ENCODE measurements around the gene NTM.
"Not testable (repeated sequence)": the region's sequence is repeated elsewhere in the genome, so short reads cannot be mapped to it uniquely, and the experiment has no call there.

NTM gene

DNA sequence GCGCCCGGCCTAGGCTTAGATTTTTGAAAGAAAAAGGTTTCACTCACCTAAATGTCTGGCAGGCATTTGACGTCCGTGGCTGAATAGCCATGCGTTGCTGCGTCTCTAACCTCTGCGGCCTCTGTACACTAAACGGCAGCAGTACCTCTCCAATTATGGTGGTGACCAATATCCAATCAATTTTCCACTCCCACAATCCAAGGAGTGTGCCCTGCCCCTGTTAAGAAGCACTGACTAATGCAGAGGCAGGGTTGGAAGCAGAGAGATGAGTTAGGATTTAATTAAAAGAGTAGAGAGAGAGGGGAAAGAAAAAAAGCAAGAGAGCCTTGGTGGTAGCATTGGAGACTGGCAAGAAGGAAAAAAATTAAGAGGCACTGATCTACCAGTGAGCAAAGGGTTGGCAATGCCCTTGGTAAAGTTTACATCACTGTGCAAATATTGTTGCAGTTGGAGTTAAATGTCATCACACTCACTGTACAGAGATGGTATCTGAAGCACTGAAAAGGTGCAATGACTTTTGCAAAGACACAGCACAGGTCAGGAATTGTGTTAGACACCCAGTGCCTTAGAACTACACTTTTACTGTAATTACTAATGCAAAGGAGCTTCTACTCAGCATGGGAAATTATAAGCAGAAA lies 526.7 kb downstream of the NTM start:
- Mint-ChIP-seq H3K36me3 (ENCODE audit: low read depth) (no peaks in the 10 kb centered on the region), H3K27ac (no peak overlapping the region), H3K4me1 (ENCODE audit: low read depth) (no peaks in the 10 kb centered on the region), H3K27me3 (ENCODE audit: low read depth) (no peaks in the 10 kb centered on the region), H3K4me3 (no peak overlapping the region), H3K9me3 (no peaks in the 10 kb centered on the region)
- no peak for DNase-seq (ENCODE audit: low spot score)

DNA sequence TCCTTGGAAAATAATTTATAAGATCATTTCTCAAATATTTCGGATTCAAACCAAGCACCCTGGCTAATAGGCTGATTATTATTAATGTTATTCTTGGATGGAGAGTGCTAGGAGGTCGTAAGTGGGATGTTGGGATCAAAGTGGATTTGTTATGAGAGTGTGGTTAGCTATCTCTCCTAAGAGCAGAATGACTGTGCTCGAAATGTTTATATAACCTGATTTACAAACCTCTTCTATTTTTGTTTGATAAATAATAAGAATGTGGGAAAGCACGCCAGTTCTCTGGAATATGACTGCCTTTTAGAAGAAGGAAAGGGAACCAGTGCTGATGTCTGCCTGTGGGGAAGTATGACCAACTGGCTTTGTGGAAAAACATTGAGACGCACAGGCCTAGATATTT lies 527.5 kb downstream of the NTM start:
- no peak overlapping the region for H3K27ac Mint-ChIP-seq
- no peaks in the 10 kb centered on the region for H3K36me3 Mint-ChIP-seq (ENCODE audit: low read depth)
- H3K27me3 Mint-ChIP-seq (ENCODE audit: low read depth): no peaks in the 10 kb centered on the region
- no peaks in the 10 kb centered on the region for H3K4me1 Mint-ChIP-seq (ENCODE audit: low read depth)
- H3K9me3 Mint-ChIP-seq: no peaks in the 10 kb centered on the region
- DNase-seq (ENCODE audit: low spot score): no peak
- no peak overlapping the region for H3K4me3 Mint-ChIP-seq

DNA sequence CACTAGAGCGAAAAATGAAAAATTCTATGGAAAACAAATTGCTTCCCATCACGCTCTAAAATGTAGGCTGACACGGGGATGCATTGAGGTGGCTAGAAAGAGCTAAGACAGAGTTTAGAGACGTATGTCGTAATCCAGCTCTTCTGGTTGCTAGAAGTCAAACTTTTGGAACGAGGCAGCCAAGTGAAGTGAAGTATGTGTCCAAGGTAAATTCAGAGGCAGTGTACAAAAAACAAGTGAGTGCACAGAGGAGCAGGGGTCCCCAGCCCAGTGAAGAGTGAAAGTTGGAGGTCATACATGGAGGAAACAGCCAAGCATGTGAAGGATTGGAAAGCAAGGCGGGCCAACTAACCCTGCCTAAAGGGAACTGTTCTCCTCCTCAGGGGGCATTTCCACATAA lies 528.5 kb downstream of the NTM start:
- no peak for DNase-seq (ENCODE audit: low spot score)
- Mint-ChIP-seq H3K4me3 (no peak overlapping the region), H3K9me3 (no peaks in the 10 kb centered on the region), H3K4me1 (ENCODE audit: low read depth) (no peaks in the 10 kb centered on the region), H3K27ac (no peak overlapping the region), H3K36me3 (ENCODE audit: low read depth) (no peaks in the 10 kb centered on the region), H3K27me3 (ENCODE audit: low read depth) (no peaks in the 10 kb centered on the region)

DNA sequence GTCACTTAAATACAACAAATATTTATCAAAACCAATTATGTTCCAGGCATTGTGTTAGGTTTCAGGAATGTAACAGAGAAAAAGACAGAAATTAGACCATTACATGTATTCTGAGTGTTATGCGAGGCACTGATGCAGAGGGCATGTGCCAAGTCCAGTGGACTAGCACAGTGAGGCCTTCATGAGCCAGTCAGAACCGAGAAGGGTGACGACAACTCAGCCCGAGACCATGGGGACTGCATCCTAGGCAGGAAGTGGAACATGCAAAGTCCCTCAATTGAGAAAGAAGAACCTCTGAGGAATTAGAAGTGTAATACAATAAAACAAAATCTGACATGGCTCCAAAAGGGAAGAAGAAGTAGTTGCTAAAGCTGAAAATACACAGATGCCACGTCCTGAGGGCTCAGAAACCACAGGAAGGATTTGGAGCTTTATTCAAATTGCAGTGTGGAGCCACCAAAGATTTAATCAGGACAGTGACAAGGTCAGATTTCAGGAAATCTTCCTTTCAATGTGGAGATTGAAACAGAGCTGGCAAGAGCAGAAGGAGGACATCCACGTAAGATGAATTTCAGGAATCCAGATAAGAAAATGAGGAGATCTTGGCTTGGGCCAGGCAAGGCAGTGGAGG lies 529.6 kb downstream of the NTM start:
- no peaks in the 10 kb centered on the region for H3K4me1 Mint-ChIP-seq (ENCODE audit: low read depth)
- H3K4me3 Mint-ChIP-seq: no peak overlapping the region
- no peaks in the 10 kb centered on the region for H3K27me3 Mint-ChIP-seq (ENCODE audit: low read depth)
- no peak overlapping the region for H3K27ac Mint-ChIP-seq
- no peaks in the 10 kb centered on the region for H3K9me3 Mint-ChIP-seq
- no peaks in the 10 kb centered on the region for H3K36me3 Mint-ChIP-seq (ENCODE audit: low read depth)
- no peak for DNase-seq (ENCODE audit: low spot score)

DNA sequence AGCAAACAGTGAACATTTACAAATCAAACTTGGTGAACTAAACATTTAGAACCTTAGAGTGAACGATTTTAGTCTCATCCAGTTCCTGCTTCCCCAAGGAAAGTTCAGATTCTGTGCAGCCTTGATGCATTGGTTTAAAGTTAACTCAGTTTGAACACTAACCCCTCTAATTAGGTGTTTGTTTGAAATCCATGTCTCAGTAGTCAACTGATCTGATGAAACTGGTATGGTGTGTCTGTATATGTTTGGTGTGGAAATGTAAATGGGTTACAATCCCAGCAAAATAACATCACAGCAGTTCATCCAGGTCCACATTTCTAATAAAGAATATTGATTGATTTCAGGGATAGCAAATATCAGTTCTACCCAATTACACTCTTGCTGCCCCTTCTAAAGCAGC lies 532.0 kb downstream of the NTM start:
- no peak for DNase-seq (ENCODE audit: low spot score)
- Mint-ChIP-seq H3K36me3 (ENCODE audit: low read depth) (no peaks in the 10 kb centered on the region), H3K4me1 (ENCODE audit: low read depth) (no peaks in the 10 kb centered on the region), H3K4me3 (no peak overlapping the region), H3K27ac (no peak overlapping the region), H3K27me3 (ENCODE audit: low read depth) (peaks cover 4% of the 10 kb centered on the region), H3K9me3 (no peaks in the 10 kb centered on the region)

DNA sequence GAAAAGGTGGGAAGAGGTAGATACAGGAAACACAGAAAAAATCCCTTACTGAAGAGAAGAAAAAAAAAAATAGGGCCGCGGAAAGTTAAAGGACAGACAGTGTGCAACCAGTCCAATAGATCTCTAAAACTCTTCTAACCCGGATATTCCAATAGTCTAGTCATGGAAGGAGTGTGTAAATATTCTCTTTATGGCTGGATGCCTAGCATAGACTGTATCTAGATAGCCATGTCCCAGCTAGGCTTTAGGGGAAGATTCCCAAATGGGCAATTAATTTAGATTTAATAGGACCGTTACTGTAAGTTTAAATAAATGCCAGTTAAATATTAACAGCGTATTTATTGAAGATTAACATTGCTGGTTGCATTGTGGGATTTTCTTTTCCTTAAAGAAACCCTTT lies 532.7 kb downstream of the NTM start:
- Mint-ChIP-seq H3K9me3 (no peaks in the 10 kb centered on the region), H3K4me3 (no peak overlapping the region), H3K36me3 (ENCODE audit: low read depth) (no peaks in the 10 kb centered on the region), H3K27ac (no peak overlapping the region), H3K27me3 (ENCODE audit: low read depth) (peaks cover 4% of the 10 kb centered on the region), H3K4me1 (ENCODE audit: low read depth) (no peaks in the 10 kb centered on the region)
- DNase-seq (ENCODE audit: low spot score): no peak

DNA sequence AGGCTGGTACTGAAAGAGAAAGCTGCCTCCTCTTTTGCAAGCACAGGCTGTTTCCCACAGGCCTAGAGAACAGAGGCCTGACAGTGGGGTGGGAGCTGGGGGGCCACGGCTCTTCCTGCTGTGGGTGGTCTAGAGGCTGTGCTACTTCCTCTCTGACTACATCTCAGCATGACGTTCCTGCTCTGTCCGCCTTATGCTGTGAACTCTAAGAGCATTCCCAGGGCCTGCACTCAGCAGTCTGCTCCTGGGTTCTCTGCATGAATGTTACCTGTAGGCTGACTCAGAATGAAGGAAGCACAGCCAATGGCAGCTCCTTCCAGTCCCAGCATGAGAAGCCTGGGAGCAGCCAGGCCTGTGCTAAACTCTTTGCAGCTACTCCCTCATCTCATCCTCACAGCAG lies 534.3 kb downstream of the NTM start:
- Mint-ChIP-seq H3K4me1 (ENCODE audit: low read depth) (no peaks in the 10 kb centered on the region), H3K4me3 (no peak overlapping the region), H3K9me3 (no peaks in the 10 kb centered on the region), H3K27me3 (ENCODE audit: low read depth) (peaks cover 20% of the 10 kb centered on the region), H3K27ac (no peak overlapping the region), H3K36me3 (ENCODE audit: low read depth) (no peaks in the 10 kb centered on the region)
- DNase-seq (ENCODE audit: low spot score): no peak

DNA sequence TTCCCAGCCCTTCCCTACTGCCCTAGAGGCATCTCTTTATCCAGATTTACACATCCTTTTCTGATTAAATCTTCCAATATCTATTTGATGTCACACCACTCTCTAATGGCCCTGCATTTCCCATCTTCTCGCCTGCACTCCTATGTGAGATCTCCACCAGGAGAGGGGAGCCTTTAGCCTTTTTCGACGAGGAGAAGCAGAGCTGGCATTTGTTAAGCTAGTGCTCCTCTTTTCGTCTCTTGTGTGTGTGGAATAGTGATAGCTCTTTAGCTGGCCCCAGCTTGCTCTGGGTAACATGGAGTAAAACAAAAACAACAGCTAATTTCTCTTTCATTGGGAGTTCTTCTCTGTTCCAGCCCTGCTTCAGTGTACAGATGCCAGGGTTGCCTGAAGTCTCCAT lies 536.5 kb downstream of the NTM start:
- H3K4me3 Mint-ChIP-seq: no peak overlapping the region
- no peaks in the 10 kb centered on the region for H3K36me3 Mint-ChIP-seq (ENCODE audit: low read depth)
- no peaks in the 10 kb centered on the region for H3K9me3 Mint-ChIP-seq
- DNase-seq (ENCODE audit: low spot score): no peak
- H3K27me3 Mint-ChIP-seq (ENCODE audit: low read depth): peaks cover 33% of the 10 kb centered on the region
- no peaks in the 10 kb centered on the region for H3K4me1 Mint-ChIP-seq (ENCODE audit: low read depth)
- H3K27ac Mint-ChIP-seq: no peak overlapping the region

DNA sequence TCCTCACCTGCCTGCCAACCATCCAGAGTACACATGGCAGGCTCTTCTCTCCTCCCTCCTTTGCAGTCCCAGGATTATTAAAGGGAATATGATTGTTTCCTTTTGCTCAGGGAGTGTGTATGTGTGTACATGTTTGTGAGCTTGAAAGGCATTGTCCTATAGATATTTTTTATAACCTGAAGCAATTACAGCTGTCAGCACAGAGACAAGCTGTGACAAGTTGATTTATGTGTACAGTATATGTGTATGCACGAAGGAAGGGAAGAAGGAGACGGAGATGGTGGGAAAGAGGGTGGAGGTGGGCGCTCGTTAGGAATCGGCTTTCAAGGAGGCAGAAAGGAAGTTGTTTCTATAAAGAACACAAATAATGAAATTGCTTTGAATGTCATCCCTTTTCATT lies 537.0 kb downstream of the NTM start:
- no peak for DNase-seq (ENCODE audit: low spot score)
- Mint-ChIP-seq H3K27ac (no peak overlapping the region), H3K9me3 (no peaks in the 10 kb centered on the region), H3K36me3 (ENCODE audit: low read depth) (no peaks in the 10 kb centered on the region), H3K4me1 (ENCODE audit: low read depth) (no peaks in the 10 kb centered on the region), H3K4me3 (no peak overlapping the region), H3K27me3 (ENCODE audit: low read depth) (peaks cover 37% of the 10 kb centered on the region)

DNA sequence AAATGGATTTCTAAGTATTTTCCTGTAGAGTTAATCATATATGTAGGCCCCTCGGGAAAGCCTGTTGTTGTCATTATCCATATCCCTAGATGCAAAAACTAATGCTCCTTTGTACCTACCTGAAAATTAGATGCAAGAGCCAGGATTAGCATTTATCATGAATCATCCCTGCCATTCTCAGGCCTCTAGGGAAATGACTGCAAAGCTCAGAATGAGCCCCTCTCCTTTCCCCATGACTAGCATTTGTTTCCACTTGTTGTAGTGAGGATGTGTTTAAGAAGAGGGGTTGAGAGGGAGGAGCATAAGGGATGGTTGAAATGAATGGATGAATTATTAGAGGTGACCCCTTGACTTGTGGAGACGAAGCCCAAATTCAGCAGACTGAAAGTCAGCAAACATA lies 537.9 kb downstream of the NTM start:
- Mint-ChIP-seq H3K9me3 (no peaks in the 10 kb centered on the region), H3K4me3 (no peak overlapping the region), H3K27me3 (ENCODE audit: low read depth) (peaks cover 42% of the 10 kb centered on the region), H3K4me1 (ENCODE audit: low read depth) (no peaks in the 10 kb centered on the region), H3K36me3 (ENCODE audit: low read depth) (no peaks in the 10 kb centered on the region), H3K27ac (no peak overlapping the region)
- DNase-seq (ENCODE audit: low spot score): no peak

DNA sequence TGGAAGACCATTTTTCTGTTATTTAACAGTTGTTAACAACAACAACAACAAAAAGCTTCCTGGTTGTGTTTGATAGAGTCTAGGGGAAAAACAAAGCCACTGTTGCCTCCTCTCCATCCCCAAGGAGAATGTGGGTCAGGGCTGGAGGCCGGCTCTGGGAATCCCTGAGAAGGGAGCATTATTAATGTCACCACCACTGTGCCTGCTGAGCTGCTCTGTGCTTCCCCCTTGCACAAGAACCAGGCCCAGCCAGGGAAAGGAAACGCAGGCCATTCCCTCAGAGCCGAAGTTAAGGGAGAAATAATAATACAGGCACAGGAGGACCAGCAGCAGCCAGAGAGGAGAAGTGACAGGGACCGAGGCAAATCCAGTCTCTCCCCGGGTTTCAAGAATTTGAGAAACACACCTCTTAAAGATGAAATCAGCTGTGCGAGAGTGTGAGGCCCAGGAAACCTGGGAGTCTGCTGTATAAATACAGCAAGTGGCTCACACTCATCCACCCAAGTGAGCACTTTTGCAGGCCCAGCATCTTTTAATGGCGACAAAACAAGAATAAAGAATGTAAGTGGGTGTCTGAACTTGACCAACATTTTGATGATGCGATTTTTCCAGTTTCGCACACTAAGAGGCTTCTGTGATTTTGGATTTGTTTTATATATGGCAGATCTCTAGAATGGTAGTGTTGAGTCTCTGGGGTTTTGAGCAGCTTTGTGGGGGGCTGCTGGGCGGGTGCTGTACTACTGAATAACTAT lies 539.2 kb downstream of the NTM start:
- H3K27me3 Mint-ChIP-seq (ENCODE audit: low read depth): peaks cover 44% of the 10 kb centered on the region
- H3K36me3 Mint-ChIP-seq (ENCODE audit: low read depth): no peaks in the 10 kb centered on the region
- DNase-seq (ENCODE audit: low spot score): no peak
- H3K27ac Mint-ChIP-seq: no peak overlapping the region
- H3K9me3 Mint-ChIP-seq: no peaks in the 10 kb centered on the region
- H3K4me3 Mint-ChIP-seq: no peak overlapping the region
- H3K4me1 Mint-ChIP-seq (ENCODE audit: low read depth): no peaks in the 10 kb centered on the region

DNA sequence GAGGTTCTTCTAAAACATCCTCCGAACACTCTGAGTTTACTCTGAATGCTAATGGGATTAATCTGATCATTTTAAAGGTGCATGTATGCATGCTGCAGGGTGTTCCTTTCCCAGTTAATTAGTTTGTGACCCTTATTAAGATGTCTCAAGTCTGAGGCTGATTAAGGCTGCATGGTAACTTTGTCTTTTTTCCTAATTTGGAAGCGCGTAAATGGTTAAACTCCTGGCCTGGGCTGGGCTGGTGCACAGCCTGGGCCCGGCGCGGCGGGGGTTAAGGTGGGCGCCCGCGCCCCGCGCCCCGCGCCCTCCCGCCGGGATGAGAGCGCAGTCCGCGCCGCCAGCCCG lies 539.7 kb downstream of the NTM start:
- Mint-ChIP-seq H3K27me3 (ENCODE audit: low read depth) (peaks cover 44% of the 10 kb centered on the region), H3K9me3 (no peaks in the 10 kb centered on the region), H3K4me1 (ENCODE audit: low read depth) (no peaks in the 10 kb centered on the region), H3K36me3 (ENCODE audit: low read depth) (no peaks in the 10 kb centered on the region), H3K27ac (no peak overlapping the region), H3K4me3 (no peak overlapping the region)
- no peak for DNase-seq (ENCODE audit: low spot score)

DNA sequence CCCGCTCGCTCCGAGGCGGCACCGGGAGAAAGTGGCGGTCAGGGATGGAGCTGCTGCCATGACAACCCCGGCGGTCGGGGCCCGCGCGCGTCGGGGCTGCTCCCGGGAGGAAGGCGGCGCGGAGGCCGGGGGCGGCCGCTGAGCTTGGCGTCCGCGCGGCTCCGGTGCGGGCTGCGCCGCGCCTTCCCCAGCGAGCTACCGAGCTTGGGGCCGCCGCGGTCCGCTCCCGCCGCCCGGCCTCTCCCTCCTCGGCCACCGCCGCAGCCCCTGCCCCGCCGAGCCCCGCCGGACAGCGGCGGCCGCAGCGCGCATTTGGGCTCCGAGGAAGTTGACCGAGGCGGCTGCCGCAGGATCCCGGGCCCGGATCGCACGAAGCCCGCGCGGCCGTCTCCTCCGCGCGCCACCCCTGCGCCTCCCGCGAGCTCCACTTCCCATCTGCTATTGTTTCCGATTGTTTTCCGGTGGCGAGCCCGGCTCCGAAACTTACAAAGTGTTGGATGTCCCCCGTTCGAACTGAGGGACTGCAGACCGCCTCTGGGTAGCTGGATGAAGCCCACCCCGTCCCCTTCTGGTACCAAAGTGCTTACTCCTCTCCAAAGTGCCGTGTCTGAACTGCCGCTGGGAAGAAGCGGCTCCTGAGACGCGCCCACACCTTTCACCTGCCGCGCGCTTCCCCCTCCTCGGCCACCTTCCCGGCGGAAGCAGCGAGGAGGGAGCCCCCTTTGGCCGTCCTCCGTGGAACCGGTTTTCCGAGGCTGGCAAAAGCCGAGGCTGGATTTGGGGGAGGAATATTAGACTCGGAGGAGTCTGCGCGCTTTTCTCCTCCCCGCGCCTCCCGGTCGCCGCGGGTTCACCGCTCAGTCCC lies 540.3 kb downstream of the NTM start:
- peaks cover 44% of the 10 kb centered on the region for H3K27me3 Mint-ChIP-seq (ENCODE audit: low read depth)
- H3K4me3 Mint-ChIP-seq: no peak overlapping the region
- DNase-seq (ENCODE audit: low spot score): no peak
- H3K27ac Mint-ChIP-seq: no peak overlapping the region
- no peaks in the 10 kb centered on the region for H3K4me1 Mint-ChIP-seq (ENCODE audit: low read depth)
- no peaks in the 10 kb centered on the region for H3K9me3 Mint-ChIP-seq
- H3K36me3 Mint-ChIP-seq (ENCODE audit: low read depth): no peaks in the 10 kb centered on the region

DNA sequence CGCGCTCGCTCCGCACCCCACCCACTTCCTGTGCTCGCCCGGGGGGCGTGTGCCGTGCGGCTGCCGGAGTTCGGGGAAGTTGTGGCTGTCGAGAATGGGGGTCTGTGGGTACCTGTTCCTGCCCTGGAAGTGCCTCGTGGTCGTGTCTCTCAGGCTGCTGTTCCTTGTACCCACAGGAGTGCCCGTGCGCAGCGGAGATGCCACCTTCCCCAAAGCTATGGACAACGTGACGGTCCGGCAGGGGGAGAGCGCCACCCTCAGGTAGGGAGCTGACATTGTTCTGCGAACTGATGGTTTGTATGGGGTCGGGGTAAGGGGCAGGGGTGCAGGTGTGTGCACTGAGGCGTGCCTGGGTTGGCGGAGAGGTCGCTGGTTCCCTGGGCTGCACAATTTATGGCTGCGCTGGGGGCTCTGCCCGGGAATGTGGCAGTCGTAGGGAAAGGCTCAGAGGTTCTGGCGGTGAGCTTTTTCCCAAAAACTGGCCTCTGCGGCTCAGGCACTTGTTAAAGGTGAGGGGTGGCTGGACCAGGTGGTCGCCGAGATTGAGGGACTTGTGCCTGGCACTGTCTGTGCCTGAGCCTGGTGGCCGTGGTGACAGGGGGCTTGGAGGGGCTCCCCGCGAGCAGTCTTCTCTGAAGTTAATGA lies 541.1 kb downstream of the NTM start:
- H3K27me3 Mint-ChIP-seq (ENCODE audit: low read depth): peaks cover 44% of the 10 kb centered on the region
- not testable (repeated sequence) for DNase-seq (ENCODE audit: low spot score); H3K36me3 Mint-ChIP-seq (ENCODE audit: low read depth); H3K4me3 Mint-ChIP-seq; H3K27ac Mint-ChIP-seq; H3K4me1 Mint-ChIP-seq (ENCODE audit: low read depth); H3K9me3 Mint-ChIP-seq

Data from T-helper 2 cell treated with Interferon-gamma antibody and Interleukin-4, amounts not matched to agents 5 μg/mL and 100 μg/mL, for 36 hours (primary cell).